Keratinocyte (primary cell): Measurements from ENCODE around the gene DPYSL4. TPM values are rescaled to one million over a fixed set of nuclear protein-coding genes. Genes with fewer than 3 reads are reported as not detected.

ENCODE experiments used
- DNase-seq: peaks from one replicate; pipeline ENCODE4 v3.0.0-alpha.2; 2011; ENCODE audit warnings: low read depth, missing footprints, low spot score
- FAIRE-seq: peaks from 2 replicates; lab custom pipeline; 2011; peaks lifted over from hg19 to GRCh38; lab: Jason Lieb, UNC
- H2AFZ ChIP-seq: 2 replicates; pipeline ENCODE4 v1.6.0; 2012; ENCODE audit warnings: low read length, control low read depth, inconsistent platforms; ENCODE audit not compliant: control insufficient read depth
- H3K27ac ChIP-seq: 2 replicates; pipeline ENCODE4 v1.5.1; 2011; ENCODE audit warnings: low read length; ENCODE audit not compliant: control insufficient read depth, insufficient read depth
- H3K27me3 ChIP-seq: 3 replicates; pipeline ENCODE4 v1.6.0; 2011; ENCODE audit warnings: low read length; ENCODE audit not compliant: control insufficient read depth, insufficient read depth; ENCODE audit errors: extremely low read depth
- H3K36me3 ChIP-seq, 2 experiments: 2 replicates in 1 of 2; 3 replicates in 1 of 2; pipeline ENCODE4 v1.5.1; 2011; ENCODE audit warnings: low read length in 2 of 2, mild to moderate bottlenecking in 1 of 2; ENCODE audit not compliant: control insufficient read depth in 2 of 2, insufficient read depth in 2 of 2; ENCODE audit errors: extremely low read depth in 1 of 2
- H3K4me1 ChIP-seq: 3 replicates; pipeline ENCODE4 v1.5.1; 2011; ENCODE audit warnings: low read length; ENCODE audit not compliant: control insufficient read depth, insufficient read depth; ENCODE audit errors: extremely low read depth
- H3K4me2 ChIP-seq: 3 replicates; pipeline ENCODE4 v1.6.0; 2011; ENCODE audit warnings: low read depth, low read length; ENCODE audit not compliant: control insufficient read depth, insufficient read depth; ENCODE audit errors: extremely low read depth
- H3K4me3 ChIP-seq, 3 experiments: fragments of 200-600 bp in 1 of 3; sonication (generic) in 1 of 3; 2 replicates in 2 of 3; 3 replicates in 1 of 3; pipeline ENCODE4 v1.5.1; 2011 to 2016; ENCODE audit warnings: low read length in 3 of 3, mild to moderate bottlenecking in 3 of 3, control low read depth in 2 of 3, inconsistent platforms in 1 of 3, low read depth in 1 of 3, mixed read lengths in 1 of 3, mixed run types in 1 of 3, moderate library complexity in 1 of 3; ENCODE audit not compliant: control insufficient read depth in 2 of 3, insufficient read depth in 2 of 3; ENCODE audit errors: extremely low read depth in 1 of 3
- H3K79me2 ChIP-seq: 2 replicates; pipeline ENCODE4 v1.6.0; 2012; ENCODE audit warnings: low read length; ENCODE audit not compliant: control insufficient read depth, insufficient read depth
- H3K9ac ChIP-seq: 3 replicates; pipeline ENCODE4 v1.6.0; 2011; ENCODE audit warnings: low read length; ENCODE audit not compliant: control insufficient read depth, insufficient read depth; ENCODE audit errors: extremely low read depth
- H3K9me1 ChIP-seq: 3 replicates; pipeline ENCODE4 v1.6.0; 2011; ENCODE audit warnings: low read length; ENCODE audit not compliant: control insufficient read depth, insufficient read depth; ENCODE audit errors: extremely low read depth
- H3K9me3 ChIP-seq: 2 replicates; pipeline ENCODE4 v1.5.1; 2012; ENCODE audit warnings: low read depth, low read length; ENCODE audit not compliant: control insufficient read depth
- H4K20me1 ChIP-seq: 3 replicates; pipeline ENCODE4 v1.6.0; 2011; ENCODE audit warnings: low read length; ENCODE audit not compliant: control insufficient read depth, insufficient read depth; ENCODE audit errors: extremely low read depth
- EZH2 ChIP-seq: IDR thresholded peaks from one replicate; pipeline ENCODE4 v1.6.1; 2012; ENCODE audit warnings: inconsistent platforms, mild to moderate bottlenecking, low read length, moderate library complexity
- dilution Hi-C: fragments of 300-500 bp; cut with MboI; formaldehyde crosslinking; loops from one replicate; pipeline ENCODE4 v1.7.0; 2020; ENCODE audit warnings: low sequenced_read_pairs; ENCODE audit not compliant: extremely low pct_ligation_motif_present
- polyA plus RNA-seq, 5 experiments: library from polyadenylated mRNA; depleted of rRNA in 3 of 5; stranded (reverse) in 3 of 5; stranded (forward) in 1 of 5; unstranded in 1 of 5; fragments of >200 nt; gene quantifications; 1 replicate in 1 of 5; 2 replicates in 3 of 5; 3 replicates in 1 of 5; pipeline versions ENCODE4 v1.2.1 to v1.2.3, GENCODE V29; 2011 to 2012; ENCODE audit warnings: missing spikeins in 2 of 5, low read depth in 1 of 5, low replicate concordance in 1 of 5
- TF ChIP-seq, protein P1 (sequence below), 3 experiments: IDR thresholded peaks in 1 of 3; conservative IDR thresholded peaks in 1 of 3; optimal IDR thresholded peaks in 1 of 3; 2 replicates in 2 of 3; 3 replicates in 1 of 3; pipeline versions ENCODE3 to v1.5.1; 2011; ENCODE audit warnings: low read length in 3 of 3, mild to moderate bottlenecking in 3 of 3, moderate library complexity in 2 of 3, control low read depth in 1 of 3, inconsistent platforms in 1 of 3; ENCODE audit not compliant: insufficient read depth in 2 of 3; ENCODE audit errors: extremely low read depth in 1 of 3

Gene DPYSL4
- polyA plus RNA-seq, 1 donor (not counting 4 experiments of a cell fraction or from before 2014, with no cell fraction given), result 7.4 TPM

- TF ChIP-seq, protein P1, sequence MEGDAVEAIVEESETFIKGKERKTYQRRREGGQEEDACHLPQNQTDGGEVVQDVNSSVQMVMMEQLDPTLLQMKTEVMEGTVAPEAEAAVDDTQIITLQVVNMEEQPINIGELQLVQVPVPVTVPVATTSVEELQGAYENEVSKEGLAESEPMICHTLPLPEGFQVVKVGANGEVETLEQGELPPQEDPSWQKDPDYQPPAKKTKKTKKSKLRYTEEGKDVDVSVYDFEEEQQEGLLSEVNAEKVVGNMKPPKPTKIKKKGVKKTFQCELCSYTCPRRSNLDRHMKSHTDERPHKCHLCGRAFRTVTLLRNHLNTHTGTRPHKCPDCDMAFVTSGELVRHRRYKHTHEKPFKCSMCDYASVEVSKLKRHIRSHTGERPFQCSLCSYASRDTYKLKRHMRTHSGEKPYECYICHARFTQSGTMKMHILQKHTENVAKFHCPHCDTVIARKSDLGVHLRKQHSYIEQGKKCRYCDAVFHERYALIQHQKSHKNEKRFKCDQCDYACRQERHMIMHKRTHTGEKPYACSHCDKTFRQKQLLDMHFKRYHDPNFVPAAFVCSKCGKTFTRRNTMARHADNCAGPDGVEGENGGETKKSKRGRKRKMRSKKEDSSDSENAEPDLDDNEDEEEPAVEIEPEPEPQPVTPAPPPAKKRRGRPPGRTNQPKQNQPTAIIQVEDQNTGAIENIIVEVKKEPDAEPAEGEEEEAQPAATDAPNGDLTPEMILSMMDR (optimal IDR thresholded peaks at IDR 0.05 in 1 of 3, IDR thresholded peaks at IDR 0.05 in 1 of 3, conservative IDR thresholded peaks at IDR 0.05 in 1 of 3; ENCODE audit: extremely low read depth in 1 of 3, insufficient read depth in 2 of 3, low read length in 3 of 3), result no peak
- TF ChIP-seq EZH2, result no peak
- H3K4me3 ChIP-seq, result no peak overlapping the region
- no peaks in the 10 kb centered on the region for H4K20me1 ChIP-seq
- H3K9me3 ChIP-seq, result peaks cover 6% of the 10 kb centered on the region
- DNase-seq (no peak), FAIRE-seq (no peak)
- H3K9me1 ChIP-seq, result no peaks in the 10 kb centered on the region
- H2AFZ ChIP-seq, result no peak overlapping the region
- H3K36me3 ChIP-seq, result no peaks in the 10 kb centered on the region
- no peak overlapping the region for H3K4me2 ChIP-seq
- no peak overlapping the region for H3K27ac ChIP-seq
- peaks cover 24% of the 10 kb centered on the region for H3K27me3 ChIP-seq
- H3K4me1 ChIP-seq, result no peaks in the 10 kb centered on the region
- dilution Hi-C loops, result no loop called here
- no peak overlapping the region for H3K9ac ChIP-seq
- no peaks in the 10 kb centered on the region for H3K79me2 ChIP-seq
Measured at GRCh38 chr10:132172091-132173066, 14.4 kb upstream of the DPYSL4 start.

GRCh38 chr10:132173185-132173584 lies 13.6 kb upstream of the DPYSL4 start:
- dilution Hi-C loops, result no loop called here
- Histone ChIP-seq H4K20me1 (no peaks in the 10 kb centered on the region), H3K79me2 (no peaks in the 10 kb centered on the region), H3K36me3 (no peaks in the 10 kb centered on the region), H3K9me3 (peaks cover 6% of the 10 kb centered on the region), H3K9ac (no peak overlapping the region), H3K27ac (no peak overlapping the region), H3K4me3 (no peak overlapping the region), H3K4me2 (no peak overlapping the region), H3K27me3 (peaks cover 29% of the 10 kb centered on the region), H3K9me1 (no peaks in the 10 kb centered on the region), H3K4me1 (no peaks in the 10 kb centered on the region), H2AFZ (no peak overlapping the region)
- TF ChIP-seq, protein P1 (optimal IDR thresholded peaks at IDR 0.05 in 1 of 3, IDR thresholded peaks at IDR 0.05 in 1 of 3, conservative IDR thresholded peaks at IDR 0.05 in 1 of 3; ENCODE audit: extremely low read depth in 1 of 3, insufficient read depth in 2 of 3, low read length in 3 of 3), result no peak
- TF ChIP-seq EZH2, result no peak
- no peak for FAIRE-seq
- no peak for DNase-seq
